ENCODE results near the gene MYL3.
"Not testable (repeated sequence)": the region's sequence is repeated elsewhere in the genome, so short reads cannot be mapped to it uniquely, and the experiment has no call there.

The MYL3 gene

DNA sequence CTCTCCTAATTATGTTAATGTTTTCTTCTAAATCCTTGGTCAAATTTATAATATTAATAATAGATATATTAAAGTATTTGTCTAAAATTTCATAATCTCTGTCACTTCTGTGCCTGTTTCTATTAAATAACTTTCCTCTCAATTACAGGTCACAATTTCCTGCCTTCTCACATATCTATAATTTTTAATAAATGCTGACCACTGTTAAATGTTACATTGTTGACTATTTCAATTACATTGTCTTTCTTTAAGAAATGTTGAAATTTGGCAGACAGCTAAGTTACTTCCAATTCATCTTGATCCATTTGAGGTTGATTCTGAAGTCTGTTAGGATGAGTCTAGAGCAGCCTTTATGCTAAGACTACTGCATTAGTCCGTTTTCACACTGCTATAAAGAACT is 41.7 kb downstream of the MYL3 start:
- no peak for DNase-seq

DNA sequence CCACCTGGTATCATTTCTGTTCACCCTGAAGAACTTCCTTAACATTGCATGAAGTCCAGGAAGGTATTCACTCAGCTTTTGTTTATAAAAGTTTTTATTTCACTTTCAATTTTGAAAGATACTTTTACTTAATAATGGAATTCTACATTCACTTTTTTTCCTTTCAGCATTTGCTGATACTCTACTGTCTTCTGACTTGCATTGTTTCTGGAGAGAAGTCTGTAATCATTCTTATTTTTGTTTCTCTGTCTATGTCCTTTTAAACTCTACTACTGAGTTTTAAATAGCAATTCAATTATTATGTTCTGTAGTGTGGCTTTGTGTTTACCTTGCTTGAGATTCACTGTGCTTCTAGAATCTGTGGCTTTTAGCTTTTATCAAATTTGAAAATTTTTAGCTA is 42.4 kb downstream of the MYL3 start:
- no peak for DNase-seq

- DNase-seq: peak in 1 of 2 donors; percentile 10
These were observed 50.9 kb downstream of the MYL3 start for GRCh38 chr3:46812237-46812791.

- no peak for DNase-seq
These were observed 51.5 kb downstream of the MYL3 start for GRCh38 chr3:46811615-46812236.

- not testable (repeated sequence) for DNase-seq
These were observed 54.5 kb downstream of the MYL3 start for GRCh38 chr3:46808766-46809165.
